ENCODE results near the gene NTHL1.

Gene NTHL1

GRCh38 chr16:2066139-2066538 lies 18.5 kb upstream of the NTHL1 start:
- no peak for DNase-seq (ENCODE audit: low read depth in 2 of 3, low spot score in 2 of 3)

- no peak for DNase-seq (ENCODE audit: low read depth in 2 of 3, low spot score in 2 of 3)
These were observed 16.8 kb upstream of the NTHL1 start for GRCh38 chr16:2064368-2064945.

GRCh38 chr16:2063861-2064260 lies 16.2 kb upstream of the NTHL1 start:
- DNase-seq (ENCODE audit: low read depth in 2 of 3, low spot score in 2 of 3): no peak

- DNase-seq (ENCODE audit: low read depth in 2 of 3, low spot score in 2 of 3): no peak
These were observed 15.2 kb upstream of the NTHL1 start for GRCh38 chr16:2062801-2063200.

- DNase-seq (ENCODE audit: low read depth in 2 of 3, low spot score in 2 of 3): no peak
These were observed 13.9 kb upstream of the NTHL1 start for GRCh38 chr16:2061526-2061925.

GRCh38 chr16:2061023-2061422 lies 13.4 kb upstream of the NTHL1 start:
- no peak for DNase-seq (ENCODE audit: low read depth in 2 of 3, low spot score in 2 of 3)

- no peak for DNase-seq (ENCODE audit: low read depth in 2 of 3, low spot score in 2 of 3)
These were observed 12.7 kb upstream of the NTHL1 start for GRCh38 chr16:2060346-2060745.

GRCh38 chr16:2058872-2059271 lies 11.2 kb upstream of the NTHL1 start:
- no peak for DNase-seq (ENCODE audit: low read depth in 2 of 3, low spot score in 2 of 3)

- DNase-seq (ENCODE audit: low read depth in 2 of 3, low spot score in 2 of 3): no peak
These were observed 10.8 kb upstream of the NTHL1 start for GRCh38 chr16:2058420-2058819.

- no peak for DNase-seq (ENCODE audit: low read depth in 2 of 3, low spot score in 2 of 3)
These were observed 9.8 kb upstream of the NTHL1 start for GRCh38 chr16:2057438-2057837.

- DNase-seq (ENCODE audit: low read depth in 2 of 3, low spot score in 2 of 3): no peak
These were observed 9.2 kb upstream of the NTHL1 start for GRCh38 chr16:2056681-2057407.

GRCh38 chr16:2056077-2056476 lies 8.4 kb upstream of the NTHL1 start:
- DNase-seq (ENCODE audit: low read depth in 2 of 3, low spot score in 2 of 3): no peak

- DNase-seq (ENCODE audit: low read depth in 2 of 3, low spot score in 2 of 3): no peak
These were observed 7.1 kb upstream of the NTHL1 start for GRCh38 chr16:2054543-2055245.

- no peak for DNase-seq (ENCODE audit: low read depth in 2 of 3, low spot score in 2 of 3)
These were observed 6.3 kb upstream of the NTHL1 start for GRCh38 chr16:2053897-2054296.

GRCh38 chr16:2053211-2053610 lies 5.6 kb upstream of the NTHL1 start:
- no peak for DNase-seq (ENCODE audit: low read depth in 2 of 3, low spot score in 2 of 3)

GRCh38 chr16:2048116-2048543 lies 496 bp upstream of the NTHL1 start:
- DNase-seq (ENCODE audit: low read depth in 2 of 3, low spot score in 2 of 3): peak in 1 of 3 experiments; percentile 10

- no peak for DNase-seq (ENCODE audit: low read depth in 2 of 3, low spot score in 2 of 3)
These were observed 723 bp downstream of the NTHL1 start for GRCh38 chr16:2046893-2047329.

GRCh38 chr16:2045965-2046892 lies 1.4 kb downstream of the NTHL1 start:
- no peak for DNase-seq (ENCODE audit: low read depth in 2 of 3, low spot score in 2 of 3)

- no peak for DNase-seq (ENCODE audit: low read depth in 2 of 3, low spot score in 2 of 3)
These were observed 3.1 kb downstream of the NTHL1 start for GRCh38 chr16:2044541-2044940.

- no peak for DNase-seq (ENCODE audit: low read depth in 2 of 3, low spot score in 2 of 3)
These were observed 3.8 kb downstream of the NTHL1 start for GRCh38 chr16:2043667-2044451.
